Measurements from ENCODE around the gene SUN5.

The SUN5 gene

DNA sequence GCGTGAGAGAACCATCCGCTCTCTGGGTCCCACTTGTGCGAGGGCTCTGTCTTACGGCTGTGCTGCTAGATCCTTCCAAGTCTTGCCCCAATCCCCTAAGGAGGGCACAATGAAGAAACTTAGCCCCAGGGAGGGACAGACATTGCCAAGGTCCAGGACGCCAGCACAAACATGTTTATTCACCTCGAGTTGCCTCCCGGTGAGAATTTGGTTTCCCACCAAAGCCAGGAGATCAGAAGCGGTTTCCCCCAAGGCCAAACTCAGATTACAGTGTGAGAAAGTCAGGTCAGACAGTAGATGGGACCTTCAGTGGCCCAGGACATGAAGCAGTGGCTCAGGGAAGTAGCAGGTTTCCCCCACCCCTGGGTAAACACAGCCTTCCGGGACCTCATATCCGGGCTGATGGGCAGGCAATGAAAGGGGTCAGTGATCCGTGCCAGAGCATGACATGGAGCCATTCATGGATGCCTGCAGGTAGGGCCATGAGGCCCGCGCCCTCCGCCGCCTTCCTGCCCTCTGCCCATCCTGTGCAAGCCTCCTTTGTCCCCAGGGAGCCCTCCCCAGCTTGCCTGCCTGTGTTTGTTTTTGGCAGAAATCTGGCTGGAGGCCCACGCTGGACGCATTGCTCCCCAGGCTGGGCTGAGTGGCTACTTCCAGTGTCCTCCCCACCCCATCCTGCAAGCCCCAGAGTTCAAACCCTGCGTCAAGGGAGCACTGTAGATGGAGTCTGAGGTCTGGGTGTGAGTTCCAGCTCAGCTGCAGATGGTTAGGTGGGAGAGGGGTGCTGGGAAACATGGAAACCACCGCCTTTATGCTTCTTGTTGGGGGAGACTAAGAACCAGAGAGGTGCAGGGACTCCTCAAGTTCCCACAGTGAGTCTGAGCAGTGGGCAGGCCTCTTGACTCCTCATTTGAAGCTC lies 5.2 kb upstream of the SUN5 start:
- TF ChIP-seq, protein P1, sequence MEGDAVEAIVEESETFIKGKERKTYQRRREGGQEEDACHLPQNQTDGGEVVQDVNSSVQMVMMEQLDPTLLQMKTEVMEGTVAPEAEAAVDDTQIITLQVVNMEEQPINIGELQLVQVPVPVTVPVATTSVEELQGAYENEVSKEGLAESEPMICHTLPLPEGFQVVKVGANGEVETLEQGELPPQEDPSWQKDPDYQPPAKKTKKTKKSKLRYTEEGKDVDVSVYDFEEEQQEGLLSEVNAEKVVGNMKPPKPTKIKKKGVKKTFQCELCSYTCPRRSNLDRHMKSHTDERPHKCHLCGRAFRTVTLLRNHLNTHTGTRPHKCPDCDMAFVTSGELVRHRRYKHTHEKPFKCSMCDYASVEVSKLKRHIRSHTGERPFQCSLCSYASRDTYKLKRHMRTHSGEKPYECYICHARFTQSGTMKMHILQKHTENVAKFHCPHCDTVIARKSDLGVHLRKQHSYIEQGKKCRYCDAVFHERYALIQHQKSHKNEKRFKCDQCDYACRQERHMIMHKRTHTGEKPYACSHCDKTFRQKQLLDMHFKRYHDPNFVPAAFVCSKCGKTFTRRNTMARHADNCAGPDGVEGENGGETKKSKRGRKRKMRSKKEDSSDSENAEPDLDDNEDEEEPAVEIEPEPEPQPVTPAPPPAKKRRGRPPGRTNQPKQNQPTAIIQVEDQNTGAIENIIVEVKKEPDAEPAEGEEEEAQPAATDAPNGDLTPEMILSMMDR (IDR thresholded peaks at IDR 0.05; ENCODE audit: low read depth, low read length, missing control alignments) = no peak
- no peak overlapping the region for H3K4me3 ChIP-seq (ENCODE audit: low read depth, low read length)
- in situ Hi-C loops (cut with HindIII; ENCODE audit: low sequenced_read_pairs) = no loop called here
- DNase-seq (ENCODE audit: low read depth) = no peak

DNA sequence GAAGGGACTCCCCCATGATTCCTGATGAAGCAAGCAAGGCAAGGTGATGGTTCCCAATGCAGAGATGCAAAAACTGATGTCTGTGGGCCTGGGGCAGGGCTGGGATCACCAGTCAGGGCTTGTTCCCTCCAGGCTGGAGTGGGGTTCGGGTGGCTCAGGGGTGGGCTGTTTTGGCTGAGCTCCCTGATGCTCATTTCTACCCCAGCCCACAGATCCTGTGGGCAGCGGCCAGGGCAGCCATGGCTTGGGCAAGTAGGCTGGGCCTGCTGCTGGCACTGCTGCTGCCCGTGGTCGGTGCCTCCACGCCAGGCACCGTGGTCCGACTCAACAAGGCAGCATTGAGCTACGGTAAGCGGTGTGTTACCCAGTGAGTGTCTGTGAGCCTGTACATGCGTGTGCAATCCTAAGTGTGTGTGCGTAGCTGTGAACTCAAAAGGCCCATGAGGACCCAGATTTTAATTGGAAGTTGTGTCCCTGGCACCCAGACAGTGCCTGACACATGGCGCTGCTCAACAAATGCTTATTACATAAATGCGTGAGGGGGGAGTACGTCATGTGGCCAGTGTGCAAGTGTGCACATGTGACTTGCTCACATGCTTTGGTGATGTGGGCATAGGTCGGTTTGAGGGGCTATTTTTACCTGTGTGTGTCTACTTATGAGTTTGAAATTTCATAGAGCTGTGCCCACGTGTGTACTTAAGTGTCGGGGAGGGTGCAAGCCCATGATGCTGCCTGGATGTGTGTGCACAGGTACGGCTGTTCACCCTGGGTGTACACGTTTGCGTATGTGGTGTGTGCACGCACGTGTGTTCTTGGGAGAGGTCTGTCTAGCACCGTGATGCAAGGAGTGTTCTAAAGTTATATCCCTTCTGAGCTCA lies 4.3 kb upstream of the SUN5 start:
- DNase-seq (ENCODE audit: low read depth) = no peak
- in situ Hi-C loops (cut with HindIII; ENCODE audit: low sequenced_read_pairs) = no loop called here
- TF ChIP-seq, protein P1 (IDR thresholded peaks at IDR 0.05; ENCODE audit: low read depth, low read length, missing control alignments) = no peak
- H3K4me3 ChIP-seq (ENCODE audit: low read depth, low read length) = no peak overlapping the region

DNA sequence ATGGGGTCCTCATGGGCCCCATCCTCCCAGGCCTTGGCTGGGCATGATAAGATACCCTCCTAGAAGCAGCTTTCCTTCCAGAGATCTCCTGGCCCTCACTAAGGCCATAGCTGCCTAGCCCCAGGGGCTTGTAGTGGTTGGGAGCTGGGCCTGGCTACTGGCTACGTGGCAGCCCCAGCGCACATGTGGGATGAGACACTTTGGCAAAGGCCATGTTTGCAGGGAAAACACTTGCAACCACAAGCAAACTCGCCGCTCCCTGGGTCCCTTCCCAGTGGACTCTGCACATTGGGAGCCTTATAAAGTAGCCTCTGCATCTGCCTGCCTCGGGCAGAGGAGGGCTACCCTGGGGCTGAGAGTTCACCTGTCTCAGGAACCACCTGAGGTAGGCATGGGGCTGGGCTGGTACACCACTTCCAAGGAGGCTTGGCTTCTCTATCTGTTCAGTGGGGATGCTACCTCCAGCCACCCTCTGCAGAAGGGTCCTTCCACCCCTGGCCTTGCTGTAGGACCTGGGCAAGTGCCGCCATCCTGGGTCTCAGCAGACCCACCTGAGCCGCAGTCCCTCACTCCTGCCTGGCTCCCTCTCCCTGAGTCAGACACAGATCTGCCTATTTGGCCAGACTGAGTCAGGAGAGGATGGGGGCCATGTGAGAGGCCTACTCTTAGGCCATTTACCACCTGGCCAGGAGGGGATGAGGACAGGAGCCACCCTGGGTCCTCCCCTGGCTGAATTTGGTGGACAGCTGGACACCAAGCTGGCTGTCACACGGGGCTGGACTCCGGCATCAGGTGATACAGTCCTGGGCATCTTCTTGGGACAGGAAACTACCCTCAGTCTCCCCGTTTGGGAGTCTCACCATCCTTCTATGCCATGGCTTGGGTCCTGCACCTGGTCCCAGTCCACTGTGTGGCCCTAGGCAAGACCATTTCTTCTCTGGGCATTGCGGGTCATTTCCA lies 3.4 kb upstream of the SUN5 start, which contains the start of gene BPIFB2:
BPIFB2 (plus strand) TSS at position 329 of the 960 bp plus-strand sequence. CDS start 871 bp downstream, outside the sequence.
- in situ Hi-C loops (cut with HindIII; ENCODE audit: low sequenced_read_pairs) = no loop called here
- TF ChIP-seq, protein P1 (IDR thresholded peaks at IDR 0.05; ENCODE audit: low read depth, low read length, missing control alignments) = no peak
- no peak for DNase-seq (ENCODE audit: low read depth)

DNA sequence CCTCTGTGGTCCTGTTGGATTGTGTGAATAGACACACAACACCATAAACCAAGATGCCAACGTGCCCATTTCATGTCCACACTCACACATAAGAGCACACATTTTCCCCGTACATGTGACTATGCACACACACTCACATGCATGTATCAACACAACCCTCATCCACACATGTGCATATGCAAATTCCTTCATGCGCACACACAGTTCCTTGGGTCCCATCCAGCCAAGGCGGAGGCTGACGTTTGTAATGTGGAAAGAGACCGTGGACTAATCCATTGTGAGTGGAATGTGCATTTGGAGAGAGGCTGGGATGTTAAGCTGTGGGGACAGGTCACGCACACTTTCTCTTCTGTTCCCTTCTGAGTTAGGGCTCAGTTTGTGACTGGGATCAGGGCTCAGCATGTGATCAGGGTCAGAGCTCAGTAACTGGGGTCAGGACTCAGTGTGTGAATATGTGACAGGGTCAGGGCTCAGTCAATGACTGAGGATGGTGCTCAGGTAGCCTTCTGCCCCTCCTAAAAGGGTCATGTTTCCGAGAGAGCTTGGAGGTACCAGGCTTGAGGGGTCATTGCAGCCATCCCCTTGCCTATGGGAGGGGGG lies 2.6 kb upstream of the SUN5 start:
- in situ Hi-C loops (cut with HindIII; ENCODE audit: low sequenced_read_pairs) = no loop called here
- TF ChIP-seq, protein P1 (IDR thresholded peaks at IDR 0.05; ENCODE audit: low read depth, low read length, missing control alignments) = no peak
- DNase-seq (ENCODE audit: low read depth) = no peak
- no peak overlapping the region for H3K4me3 ChIP-seq (ENCODE audit: low read depth, low read length)

More for the DNA sequence above, 3.4 kb upstream of the SUN5 start, which contains the start of gene BPIFB2:
- H3K4me3 ChIP-seq (ENCODE audit: low read depth, low read length) = no peak within 1 kb of the TSS

DNA sequence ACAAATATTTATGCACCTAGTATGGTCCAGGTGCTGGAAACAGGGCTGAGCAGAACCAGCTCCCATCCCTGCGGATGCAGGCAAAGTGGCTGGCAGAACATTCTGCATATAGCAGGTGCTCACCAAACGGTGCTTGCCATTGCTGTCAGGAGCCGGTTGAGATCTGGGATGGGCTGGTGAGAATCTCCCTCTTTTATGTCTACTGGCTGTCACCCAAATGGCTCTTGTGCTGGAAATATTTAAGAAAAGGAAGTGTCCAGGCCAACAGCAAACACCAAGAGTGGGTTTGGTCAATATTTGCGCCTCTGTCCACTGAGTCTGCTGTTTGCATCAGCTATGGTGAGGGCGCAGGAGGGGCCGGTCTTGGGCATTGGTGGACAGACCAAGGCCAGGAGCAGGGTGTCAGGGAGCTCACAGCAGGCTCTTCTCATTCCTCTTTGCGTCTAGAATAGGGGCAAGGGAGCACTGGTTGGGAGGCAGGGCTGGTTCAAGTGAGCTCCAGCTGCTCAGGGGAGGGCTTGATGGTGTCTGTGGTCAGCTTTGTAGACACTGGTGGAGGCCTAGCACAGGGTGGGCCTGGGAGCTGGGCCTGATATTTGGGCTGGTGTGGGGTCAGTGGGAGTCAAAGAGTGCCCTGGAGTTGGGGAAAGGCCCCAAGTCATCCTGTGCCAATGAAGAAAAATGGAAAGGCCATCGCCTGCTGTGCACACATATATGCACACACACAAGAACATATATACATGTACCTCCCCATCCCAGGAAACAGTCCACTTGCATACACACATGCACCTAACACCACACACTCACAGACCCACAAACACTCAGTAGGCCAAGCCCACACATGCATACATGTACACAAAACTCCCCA lies 1.9 kb upstream of the SUN5 start:
- in situ Hi-C loops (cut with HindIII; ENCODE audit: low sequenced_read_pairs) = no loop called here
- TF ChIP-seq, protein P1 (IDR thresholded peaks at IDR 0.05; ENCODE audit: low read depth, low read length, missing control alignments) = no peak
- DNase-seq (ENCODE audit: low read depth) = no peak
- no peak overlapping the region for H3K4me3 ChIP-seq (ENCODE audit: low read depth, low read length)
